GM19455 (cell line): Measurements from ENCODE around the gene TDRD12.
"Not testable (repeated sequence)": the region's sequence is repeated elsewhere in the genome, so short reads cannot be mapped to it uniquely, and the experiment has no call there.

Experiments
- ATAC-seq: cut with Tn5 transposase; IDR thresholded peaks from one replicate; pipeline ENCODE4 v1.9.1; 2021; ENCODE audit not compliant: unreplicated experiment

TDRD12 gene

DNA sequence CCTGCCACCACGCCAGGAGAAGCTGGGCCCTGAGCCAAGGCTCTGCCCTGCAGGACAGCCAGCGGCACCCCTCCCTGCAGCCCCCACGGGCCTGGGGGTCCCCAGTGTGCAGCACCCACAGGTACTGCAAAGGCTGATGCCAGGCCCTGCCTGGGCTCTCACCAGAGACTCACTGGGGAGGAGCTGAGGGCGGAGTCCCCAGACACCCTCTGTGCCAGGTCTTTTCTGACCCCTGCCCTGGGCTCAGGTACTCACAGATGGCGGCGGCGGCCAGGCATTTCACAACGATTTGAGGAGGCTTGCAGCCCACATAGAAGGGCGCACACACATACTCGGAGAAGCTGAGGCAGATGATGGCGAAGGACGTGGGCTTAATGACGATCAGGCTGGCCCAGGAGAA is 144.3 kb downstream of the TDRD12 start:
- ATAC-seq = no peak

DNA sequence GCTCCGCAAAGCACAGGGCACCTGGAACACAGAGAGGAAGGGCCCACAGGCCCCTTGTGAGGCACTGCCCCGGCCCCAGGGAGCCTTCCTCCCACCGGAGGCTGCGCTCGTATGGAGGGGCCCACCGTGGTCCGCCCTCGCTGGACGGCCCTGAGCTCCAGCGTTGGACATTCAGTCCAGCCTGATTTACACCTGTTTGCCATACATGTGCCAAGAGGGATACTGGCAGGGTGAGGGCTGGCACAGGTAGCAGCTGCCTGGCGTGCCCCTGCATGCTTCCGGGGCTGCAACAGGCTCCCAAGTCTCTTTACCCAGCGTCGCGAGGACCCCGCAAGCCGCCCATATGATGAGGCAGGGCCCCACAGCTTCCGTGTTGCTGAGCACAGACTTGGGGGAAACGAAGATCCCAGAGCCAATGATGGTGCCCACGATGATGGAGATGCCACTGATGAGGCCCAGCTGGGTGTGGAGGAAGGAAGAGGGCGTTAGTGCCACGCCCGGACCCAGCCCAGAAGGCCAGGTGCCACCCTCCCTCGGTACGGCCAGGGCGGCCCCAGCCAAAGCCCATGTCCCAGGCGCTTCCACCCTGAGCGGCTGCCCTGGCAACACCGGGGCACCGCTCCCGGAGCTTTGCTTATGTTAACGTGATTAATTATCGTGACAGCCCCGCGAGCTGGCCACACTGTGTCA is 144.9 kb downstream of the TDRD12 start:
- no peak for ATAC-seq

DNA sequence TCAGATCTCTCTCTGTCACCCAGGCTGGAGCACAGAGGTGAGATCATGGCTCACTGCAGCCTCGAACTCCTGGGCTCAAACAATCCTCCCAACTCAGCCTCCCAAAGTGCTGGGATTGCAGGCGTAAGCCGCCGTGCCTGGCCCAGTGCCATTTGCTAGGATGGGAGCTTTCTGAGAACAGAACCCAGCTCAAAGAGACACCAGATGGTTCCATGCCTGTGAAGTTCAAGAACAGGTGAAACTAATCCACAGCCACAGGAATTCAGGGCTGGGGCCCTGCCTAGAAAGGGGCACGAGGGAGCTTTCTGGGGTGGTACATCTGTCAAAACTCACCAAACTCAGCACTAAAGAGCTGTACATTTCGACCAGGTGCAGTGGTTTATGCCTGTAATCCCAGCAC is 145.8 kb downstream of the TDRD12 start:
- ATAC-seq = no peak

DNA sequence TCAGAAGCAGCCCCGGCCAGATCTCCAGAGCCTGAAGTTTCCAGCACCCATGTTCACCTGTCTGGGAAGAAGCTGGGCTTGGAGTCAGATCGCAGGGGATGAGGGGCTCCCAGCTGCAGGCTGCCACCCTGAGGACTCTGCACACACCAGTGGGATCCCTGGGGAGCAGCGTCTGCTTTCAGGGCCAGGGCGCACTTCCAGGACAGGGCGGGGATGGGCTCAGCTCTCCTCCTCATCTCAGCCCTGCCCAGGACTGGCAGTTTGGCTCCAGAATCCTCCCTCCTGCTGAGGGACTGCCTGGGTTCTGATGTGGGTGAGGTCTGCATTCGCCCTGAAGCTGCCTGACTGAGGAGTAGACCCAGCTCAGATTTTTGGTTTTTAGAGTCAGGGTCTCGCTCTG is 146.5 kb downstream of the TDRD12 start:
- no peak for ATAC-seq

DNA sequence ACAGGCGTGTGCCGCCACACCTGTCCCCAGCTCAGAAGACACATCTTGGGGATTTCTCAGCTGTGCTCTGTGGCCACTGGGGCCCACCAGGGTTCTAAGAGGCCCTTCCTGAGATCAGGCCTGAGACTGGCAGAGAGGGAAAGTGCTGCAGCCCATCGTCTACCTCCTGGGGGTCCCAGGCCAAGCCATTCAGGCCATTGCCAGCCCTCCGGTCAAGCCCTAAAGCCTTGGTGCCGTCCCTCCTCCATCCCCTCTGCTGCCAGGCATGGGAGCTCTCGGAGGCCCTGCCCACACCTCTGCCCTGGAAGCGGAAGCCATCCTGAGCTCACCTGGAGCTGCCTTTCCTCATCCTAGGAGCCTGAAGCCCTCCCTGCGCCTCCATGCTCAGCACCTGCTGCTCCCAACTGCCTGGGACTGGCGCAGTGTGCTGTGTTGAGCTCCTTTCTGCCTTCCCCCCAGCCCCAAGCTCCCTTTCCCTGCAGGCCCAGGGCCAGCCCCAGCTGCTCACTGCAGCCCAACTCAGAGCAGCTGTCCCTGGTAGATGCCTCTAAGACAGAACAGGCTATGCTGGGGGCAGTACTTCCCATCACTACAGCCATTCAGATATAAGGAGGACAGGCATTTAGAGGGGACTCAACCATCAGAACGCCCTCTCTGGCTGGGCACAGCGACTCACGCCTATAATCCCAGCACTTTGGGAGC is 147.1 kb downstream of the TDRD12 start:
- no peak for ATAC-seq

DNA sequence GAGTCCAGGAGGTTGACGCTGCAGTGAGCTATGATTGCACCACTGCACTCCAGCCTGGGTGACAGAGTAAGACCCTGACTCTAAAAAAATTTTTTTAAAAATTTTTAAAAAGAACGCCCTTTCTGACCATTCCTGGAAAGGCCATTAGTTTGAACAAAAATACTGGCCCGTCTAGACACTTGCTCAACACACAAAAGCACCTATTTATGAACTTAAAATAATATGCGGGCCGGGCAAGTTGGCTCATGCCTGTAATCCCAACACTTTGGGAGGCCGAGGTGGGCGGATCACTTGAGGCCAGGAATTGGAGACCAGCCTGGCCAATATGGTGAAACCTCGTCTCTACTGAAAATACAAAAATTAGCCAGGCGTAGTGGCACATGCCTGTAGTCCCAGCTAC is 147.9 kb downstream of the TDRD12 start:
- ATAC-seq = not testable (repeated sequence)

DNA sequence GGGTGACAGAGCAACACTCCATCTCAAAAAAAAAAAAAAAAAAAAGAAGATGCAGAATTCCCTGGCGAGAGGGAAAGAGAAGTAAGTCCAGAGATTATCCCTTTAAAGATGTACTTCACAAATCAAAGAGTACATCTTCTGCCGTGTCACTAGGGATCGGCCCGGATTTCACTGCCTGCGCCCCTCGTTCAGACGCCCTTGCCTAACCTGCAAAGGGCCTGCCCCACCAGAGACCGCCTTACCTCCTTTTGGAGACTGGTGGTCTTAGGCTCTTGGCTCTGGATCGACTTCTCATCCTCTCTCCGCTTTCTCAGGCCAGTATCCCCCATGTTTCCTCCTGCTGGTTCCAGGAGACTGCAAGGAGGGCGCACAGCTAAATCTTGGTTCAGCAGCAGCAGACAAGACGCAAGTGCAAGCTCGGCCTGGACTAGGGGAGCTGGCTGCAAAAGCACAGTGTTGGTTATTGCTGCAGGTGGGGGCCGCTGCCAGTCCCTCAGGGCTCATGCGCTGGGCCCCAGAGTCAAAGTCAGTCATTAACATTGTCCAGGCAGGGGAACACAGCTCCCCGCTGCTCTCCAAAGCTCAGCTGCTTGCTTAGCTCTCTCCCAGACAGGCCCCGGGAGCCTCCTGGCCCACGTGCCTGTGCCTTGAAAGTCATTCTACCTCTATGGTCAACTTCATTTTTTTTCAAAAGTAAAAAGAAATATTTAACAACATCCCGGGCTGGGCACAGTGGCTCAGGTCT is 148.8 kb downstream of the TDRD12 start:
- no peak for ATAC-seq

DNA sequence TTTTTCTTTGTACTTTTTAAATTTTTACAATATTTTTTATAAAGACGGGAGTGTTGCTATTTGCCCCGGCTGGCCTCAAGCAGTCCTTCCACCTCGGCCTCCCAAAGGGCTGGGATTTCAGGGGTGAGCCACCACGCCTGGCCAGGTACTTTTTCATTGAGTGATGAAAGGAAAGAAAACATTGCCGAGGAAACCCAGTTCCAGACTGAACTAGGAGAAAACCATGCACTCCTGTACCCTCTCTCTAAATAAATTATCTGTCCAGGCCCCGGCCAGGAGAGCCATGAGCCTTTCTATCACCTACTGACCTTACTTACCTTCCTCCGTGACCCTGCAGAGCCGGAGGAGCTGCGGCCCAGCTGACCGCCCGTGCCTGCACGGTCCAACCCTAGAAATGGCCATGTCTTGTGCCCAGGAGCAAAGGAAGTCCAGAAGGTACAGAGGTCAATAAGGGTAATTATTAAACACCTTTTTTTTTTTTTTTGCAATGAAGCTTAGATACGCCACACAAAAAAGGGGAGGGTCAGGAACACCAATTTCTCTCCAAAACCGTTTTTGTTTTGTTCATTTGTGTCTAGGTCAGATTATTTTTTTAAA is 149.9 kb downstream of the TDRD12 start, which contains the start of gene SLC7A9:
TSS of gene SLC7A9 (minus strand) at position 399 of the 597 bp plus-strand sequence. CDS start 1,233 bp downstream, outside the sequence.
- no peak for ATAC-seq

DNA sequence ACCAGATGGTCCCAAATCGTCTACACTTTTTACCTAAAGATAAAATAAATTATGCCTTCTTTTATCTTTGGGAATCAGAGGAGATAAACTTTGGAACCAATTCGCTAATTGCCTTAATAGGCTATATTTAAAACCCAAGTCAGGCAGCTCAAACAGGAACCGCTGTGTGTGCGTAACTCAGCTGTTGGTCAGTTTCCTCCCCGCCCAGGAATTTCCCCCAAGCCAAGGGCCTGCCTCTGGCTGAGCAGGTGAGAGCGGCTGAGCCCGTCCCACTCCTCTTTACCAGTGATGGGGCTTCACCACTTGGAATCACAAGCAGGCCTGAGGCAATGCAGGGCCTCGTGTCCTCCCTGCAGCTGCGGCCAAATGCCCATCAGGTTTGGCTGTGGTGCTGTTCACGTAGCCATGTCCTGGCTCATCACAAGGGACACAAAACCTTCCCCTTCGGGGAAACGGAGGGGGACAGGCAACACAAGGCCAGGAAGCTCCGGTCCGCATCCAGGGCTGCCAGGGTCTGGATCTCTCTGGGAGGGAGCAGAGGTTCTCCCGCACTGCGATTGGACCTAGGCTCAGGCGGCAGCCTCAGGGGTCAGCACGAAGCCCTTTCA is 150.5 kb downstream of the TDRD12 start:
- no peak for ATAC-seq

DNA sequence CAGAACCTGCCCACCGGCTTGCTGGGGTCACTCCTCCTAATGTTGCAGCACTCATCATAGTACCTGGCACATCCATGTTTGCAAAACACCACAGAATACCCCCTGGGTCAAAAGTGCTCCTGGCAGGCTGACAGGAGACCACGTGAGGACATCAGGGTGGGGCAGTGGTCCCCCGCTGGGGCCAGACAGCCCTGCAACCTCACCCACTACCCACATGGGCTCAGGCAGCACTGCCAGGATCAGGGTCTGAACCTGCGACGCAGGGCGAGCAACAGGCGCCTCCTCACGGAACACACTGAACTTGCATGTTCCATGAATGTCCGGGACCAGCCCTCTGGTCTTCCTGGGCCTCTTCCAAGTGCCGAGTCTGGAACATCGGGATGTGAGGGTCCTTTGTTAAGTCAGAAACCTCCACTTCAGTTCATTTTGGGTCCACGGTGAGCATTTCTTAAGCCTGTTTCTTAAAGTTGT is 151.4 kb downstream of the TDRD12 start:
- ATAC-seq = no peak

DNA sequence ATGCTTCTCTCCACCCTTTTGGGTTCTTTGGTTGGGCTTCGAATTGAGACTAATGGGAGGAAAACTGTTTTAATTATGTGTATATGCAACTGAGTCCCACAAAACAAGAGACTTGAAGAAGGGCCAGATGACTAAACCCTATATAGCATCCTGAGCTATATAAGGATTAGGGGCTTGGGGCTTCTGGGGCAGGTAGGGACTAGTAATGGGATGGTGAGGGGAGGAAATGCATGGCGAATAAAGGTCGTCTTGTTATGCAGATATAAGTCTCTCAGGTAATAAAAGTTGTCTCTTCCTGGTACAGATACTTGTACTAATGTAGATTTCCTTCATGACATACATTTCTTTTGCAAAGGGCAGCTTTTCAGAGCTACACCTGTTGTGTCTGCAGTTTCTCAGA is 152.8 kb downstream of the TDRD12 start:
- ATAC-seq = no peak

DNA sequence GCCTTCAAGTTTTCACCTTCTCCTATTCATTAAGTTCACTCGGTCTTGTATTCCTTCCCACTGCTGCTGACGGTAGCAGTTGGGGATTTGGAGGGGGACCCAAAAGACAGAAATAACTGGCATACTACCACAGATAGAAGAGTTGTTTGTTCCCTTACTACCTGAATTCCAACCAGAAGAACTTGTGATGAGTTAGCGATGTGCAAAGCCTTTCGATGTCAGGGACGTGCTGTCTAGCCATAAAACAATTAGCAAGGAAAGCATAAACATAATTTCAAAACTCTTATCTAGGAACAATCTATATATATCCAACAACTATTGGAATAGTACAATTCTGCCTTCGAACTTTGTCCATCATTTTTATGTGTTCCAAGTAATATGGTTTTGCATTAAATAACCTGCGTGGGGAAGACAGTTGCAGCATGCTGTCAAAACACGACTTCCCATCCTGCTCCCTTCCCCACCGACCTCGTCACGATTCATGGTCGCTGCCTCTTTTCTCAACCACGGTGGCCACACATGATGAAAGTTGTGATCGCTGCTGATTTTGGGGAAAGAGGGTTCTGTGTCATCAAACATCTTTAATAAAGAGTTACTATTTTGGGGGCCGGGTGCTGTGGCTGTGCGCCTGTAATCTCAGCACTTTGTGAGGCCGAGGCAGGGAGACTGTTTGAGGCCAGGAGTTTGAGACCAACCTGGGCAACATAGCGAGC is 153.8 kb downstream of the TDRD12 start:
- no peak for ATAC-seq

DNA sequence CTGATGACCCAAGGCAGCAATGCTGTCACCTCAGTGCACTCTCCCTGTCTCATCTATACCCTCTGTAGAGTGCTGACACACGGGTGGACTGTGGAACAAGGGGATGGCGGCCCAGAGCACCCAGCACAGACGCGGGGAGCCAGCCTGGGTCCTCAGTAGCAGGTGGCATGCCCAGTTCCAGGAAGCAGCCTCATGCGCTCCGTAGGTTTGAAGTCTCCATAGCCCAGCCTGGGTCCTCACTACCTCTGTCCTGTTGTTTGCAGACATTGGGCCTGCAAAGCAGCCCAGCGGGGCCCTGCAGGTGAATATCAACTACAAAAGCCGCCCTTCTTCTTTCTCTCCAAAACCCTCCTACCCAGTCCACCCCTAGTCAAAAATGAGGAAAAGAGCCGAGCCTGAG is 155.0 kb downstream of the TDRD12 start:
- ATAC-seq = no peak

DNA sequence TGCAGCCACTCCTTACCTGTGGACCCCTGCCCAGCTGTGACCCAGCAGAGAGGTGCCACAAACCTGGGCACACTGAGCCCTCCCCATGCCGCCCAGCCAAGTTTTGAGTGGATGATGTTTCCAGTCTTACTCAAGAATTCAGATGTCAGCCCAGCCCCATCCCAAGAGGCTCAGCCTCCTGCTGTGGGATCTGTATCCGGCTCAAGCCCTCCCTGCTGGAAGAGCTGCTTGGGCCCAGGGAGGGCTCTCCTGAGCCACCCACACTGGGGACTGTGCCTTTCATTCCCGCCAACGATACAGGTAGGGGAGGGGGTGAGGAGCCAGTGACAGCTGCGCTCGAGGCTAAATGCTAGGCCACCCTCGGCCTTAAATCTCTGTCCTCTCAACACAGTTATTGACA is 155.9 kb downstream of the TDRD12 start:
- no peak for ATAC-seq

DNA sequence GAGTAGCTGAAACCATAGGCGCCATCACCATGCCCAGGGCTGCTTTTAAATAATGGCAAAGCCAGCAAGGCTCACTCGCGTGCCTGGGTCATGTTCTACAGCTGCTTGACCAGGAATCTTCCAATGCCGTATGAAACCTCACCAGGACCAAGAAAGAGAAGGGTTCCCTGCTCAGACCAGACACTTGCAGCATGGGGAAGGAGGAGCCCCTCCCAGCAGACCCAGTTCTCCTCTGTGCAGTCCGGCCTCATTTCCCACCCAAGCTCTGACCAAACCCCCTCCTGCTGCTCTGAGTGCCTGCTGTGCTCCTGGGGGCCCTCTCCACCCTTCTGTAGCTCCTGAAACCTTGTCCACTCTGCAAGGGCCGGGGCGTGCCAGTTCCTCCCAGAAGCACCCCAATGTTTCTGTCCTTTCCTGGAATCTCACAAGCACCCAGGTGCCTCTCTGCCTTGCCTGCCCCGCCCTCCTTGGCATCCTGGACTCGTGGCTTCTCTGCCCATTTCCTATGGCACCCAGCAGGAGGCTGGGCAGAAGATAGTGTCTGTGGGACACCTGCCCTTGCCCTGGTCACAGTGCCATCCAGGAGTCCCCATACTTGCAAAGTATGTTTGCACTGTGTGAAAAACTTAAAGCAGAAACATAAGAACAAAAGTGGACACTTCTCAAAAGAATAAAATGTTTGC is 156.8 kb downstream of the TDRD12 start:
- ATAC-seq = no peak

DNA sequence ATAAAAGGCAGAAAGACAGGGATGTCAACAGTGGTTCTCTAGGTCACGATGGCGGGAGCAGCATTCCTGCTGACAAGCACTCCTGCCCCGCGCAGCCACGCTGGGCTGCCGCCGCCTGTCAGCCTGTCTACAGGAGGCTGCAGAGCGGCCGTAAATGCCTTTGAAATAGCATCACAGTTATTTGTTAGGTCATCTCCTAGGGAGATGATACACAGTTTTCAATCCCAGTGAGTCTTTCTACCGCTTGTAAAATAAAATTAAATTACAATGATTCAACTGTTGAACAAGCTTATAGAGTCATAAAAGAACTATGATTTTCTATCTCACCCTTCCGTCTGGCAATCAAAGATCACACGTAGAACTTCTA is 157.3 kb downstream of the TDRD12 start:
- ATAC-seq = no peak
